22Rv1 (cell line): ENCODE results near the gene BPIFA3.

Source experiments
- H3K27ac ChIP-seq: fragments of 450-650 bp; 2 replicates; pipeline ENCODE4 v1.5.1; 2017
- CTCF ChIP-seq: fragments of 450-650 bp; IDR thresholded peaks from 2 replicates; pipeline ENCODE4 v1.5.1; 2017; ENCODE audit warnings: mild to moderate bottlenecking
- ZFX ChIP-seq: fragments of 450-650 bp; IDR thresholded peaks from 2 replicates; pipeline ENCODE4 v1.6.1; 2017; ENCODE audit warnings: antibody characterized with exemption, borderline replicate concordance

BPIFA3 gene

GRCh38 chr20:33259371-33259770 lies 42.2 kb downstream of the BPIFA3 start:
- TF ChIP-seq ZFX (no peak), CTCF (no peak)
- H3K27ac ChIP-seq: no peak overlapping the region

- TF ChIP-seq ZFX (no peak), CTCF (no peak)
- no peak overlapping the region for H3K27ac ChIP-seq
These were observed 44.3 kb downstream of the BPIFA3 start for GRCh38 chr20:33261465-33261864.

- TF ChIP-seq ZFX: no peak
- TF ChIP-seq CTCF: peak; percentile 87
- no peak overlapping the region for H3K27ac ChIP-seq
These were observed 45.5 kb downstream of the BPIFA3 start for GRCh38 chr20:33262658-33263065.

GRCh38 chr20:33263784-33264183 lies 46.6 kb downstream of the BPIFA3 start:
- H3K27ac ChIP-seq: no peak overlapping the region
- no peak for TF ChIP-seq ZFX
- no peak for TF ChIP-seq CTCF

GRCh38 chr20:33267701-33268100 lies 50.5 kb downstream of the BPIFA3 start:
- no peak overlapping the region for H3K27ac ChIP-seq
- no peak for TF ChIP-seq CTCF
- no peak for TF ChIP-seq ZFX

GRCh38 chr20:33272155-33272873 lies 55.2 kb downstream of the BPIFA3 start:
- no peak for TF ChIP-seq CTCF
- no peak for TF ChIP-seq ZFX
- H3K27ac ChIP-seq: no peak overlapping the region

- H3K27ac ChIP-seq: no peak overlapping the region
- TF ChIP-seq CTCF: no peak
- TF ChIP-seq ZFX: no peak
These were observed 56.1 kb downstream of the BPIFA3 start for GRCh38 chr20:33273117-33273851.
